ENCODE data around the gene C22orf23.

The C22orf23 gene

GRCh38 chr22:37925767-37926166 lies 27.6 kb downstream of the C22orf23 start:
- TF ChIP-seq CTCF (conservative IDR thresholded peaks at IDR 0.05; ENCODE audit: control insufficient read depth, insufficient read depth, low read depth, low read length), result no peak
- no peak overlapping the region for H3K4me3 ChIP-seq (ENCODE audit: control insufficient read depth, low read depth, low read length)
- no peak for DNase-seq (ENCODE audit: low read depth)

- no peak for TF ChIP-seq CTCF (conservative IDR thresholded peaks at IDR 0.05; ENCODE audit: control insufficient read depth, insufficient read depth, low read depth, low read length)
- DNase-seq (ENCODE audit: low read depth), result no peak
Measured at GRCh38 chr22:37925330-37925729, 28.1 kb downstream of the C22orf23 start.

GRCh38 chr22:37924386-37925065 lies 28.9 kb downstream of the C22orf23 start:
- H3K4me3 ChIP-seq (ENCODE audit: control insufficient read depth, low read depth, low read length), result no peak overlapping the region
- no peak for TF ChIP-seq CTCF (conservative IDR thresholded peaks at IDR 0.05; ENCODE audit: control insufficient read depth, insufficient read depth, low read depth, low read length)
- DNase-seq (ENCODE audit: low read depth), result no peak

More at GRCh38 chr22:37925330-37925729, 28.1 kb downstream of the C22orf23 start:
- H3K4me3 ChIP-seq (ENCODE audit: control insufficient read depth, low read depth, low read length), result no peak overlapping the region

- H3K4me3 ChIP-seq (ENCODE audit: control insufficient read depth, low read depth, low read length), result no peak overlapping the region
- TF ChIP-seq CTCF (conservative IDR thresholded peaks at IDR 0.05; ENCODE audit: control insufficient read depth, insufficient read depth, low read depth, low read length), result no peak
- no peak for DNase-seq (ENCODE audit: low read depth)
Measured at GRCh38 chr22:37923927-37924326, 29.5 kb downstream of the C22orf23 start.

DNA sequence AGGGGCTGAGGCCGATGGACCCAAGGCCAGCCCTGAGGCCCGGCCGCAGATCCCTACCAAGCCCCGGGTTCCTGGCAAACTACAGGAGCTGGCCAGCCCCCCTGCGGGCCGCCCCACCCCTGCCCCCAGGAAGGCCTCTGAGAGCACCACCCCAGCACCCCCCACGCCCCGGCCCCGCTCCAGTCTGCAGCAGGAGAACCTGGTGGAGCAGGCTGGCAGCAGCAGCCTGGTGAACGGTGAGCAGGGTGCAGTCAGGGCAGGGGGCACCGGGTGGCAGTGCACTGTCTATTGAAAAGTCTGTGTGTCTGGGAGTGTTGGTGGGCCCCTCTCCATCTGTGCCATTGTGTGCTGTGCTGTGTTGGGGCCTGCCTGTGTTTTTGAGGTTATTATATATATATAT lies 31.2 kb downstream of the C22orf23 start:
- DNase-seq (ENCODE audit: low read depth), result no peak
- no peak for TF ChIP-seq CTCF (conservative IDR thresholded peaks at IDR 0.05; ENCODE audit: control insufficient read depth, insufficient read depth, low read depth, low read length)
- no peak overlapping the region for H3K4me3 ChIP-seq (ENCODE audit: control insufficient read depth, low read depth, low read length)

- TF ChIP-seq CTCF (conservative IDR thresholded peaks at IDR 0.05; ENCODE audit: control insufficient read depth, insufficient read depth, low read depth, low read length), result no peak
- no peak overlapping the region for H3K4me3 ChIP-seq (ENCODE audit: control insufficient read depth, low read depth, low read length)
- no peak for DNase-seq (ENCODE audit: low read depth)
Measured at GRCh38 chr22:37920126-37920525, 33.3 kb downstream of the C22orf23 start.

Measured in fibroblast of mammary gland (primary cell).